Neural progenitor cell (in vitro differentiated cells): Measurements from ENCODE around the gene CELSR1. TPM values are rescaled to one million over a fixed set of nuclear protein-coding genes. Genes with fewer than 3 reads are reported as not detected.

Source experiments
- DNase-seq: peaks from one replicate; pipeline ENCODE4 v3.0.0-alpha.2; 2016; ENCODE audit warnings: low spot score
- H2AFZ ChIP-seq: fragments of 200-600 bp; sonication (generic); replicated peaks from 2 replicates; pipeline ENCODE4 v1.6.1; 2016; ENCODE audit warnings: antibody characterized with exemption
- H3F3A ChIP-seq: fragments of 200-600 bp; sonication (generic); 2 replicates; pipeline ENCODE4 v1.6.1; 2016; ENCODE audit warnings: antibody characterized with exemption, low read depth
- H3K27ac ChIP-seq: fragments of 200-600 bp; sonication (generic); 2 replicates; pipeline ENCODE4 v1.5.1; 2016; ENCODE audit warnings: mild to moderate bottlenecking
- H3K27me3 ChIP-seq: fragments of 200-600 bp; sonication (generic); 2 replicates; pipeline ENCODE4 v1.6.1; 2016; ENCODE audit warnings: mild to moderate bottlenecking, moderate library complexity
- H3K36me3 ChIP-seq: fragments of 200-600 bp; sonication (generic); 2 replicates; pipeline ENCODE4 v1.5.1; 2016
- H3K4me1 ChIP-seq: fragments of 200-600 bp; sonication (generic); 2 replicates; pipeline ENCODE4 v1.6.1; 2016; ENCODE audit warnings: mixed run types
- H3K4me2 ChIP-seq: fragments of 200-600 bp; sonication (generic); 2 replicates; pipeline ENCODE4 v1.6.1; 2016
- H3K4me3 ChIP-seq: fragments of 200-600 bp; sonication (generic); 2 replicates; pipeline ENCODE4 v1.5.1; 2016
- H3K79me2 ChIP-seq: fragments of 200-600 bp; sonication (generic); 2 replicates; pipeline ENCODE4 v1.6.1; 2016; ENCODE audit warnings: low read depth
- H3K9ac ChIP-seq: fragments of 200-600 bp; sonication (generic); 2 replicates; pipeline ENCODE4 v1.6.1; 2016
- H3K9me3 ChIP-seq: fragments of 200-600 bp; sonication (generic); 2 replicates; pipeline ENCODE4 v1.5.1; 2016; ENCODE audit warnings: low read depth
- H4K20me1 ChIP-seq: fragments of 200-600 bp; sonication (generic); 2 replicates; pipeline ENCODE4 v1.6.1; 2016; ENCODE audit warnings: low read depth
- H3K27ac Mint-ChIP-seq: 3 replicates; pipeline ENCODE4 v1.8.0; 2021; ENCODE audit warnings: mixed read lengths
- H3K27me3 Mint-ChIP-seq: 2 replicates; pipeline ENCODE4 v1.8.0; 2022; ENCODE audit warnings: low read depth, mild to moderate bottlenecking, inconsistent platforms, moderate library complexity, mixed read lengths; ENCODE audit not compliant: insufficient read depth
- H3K36me3 Mint-ChIP-seq: 3 replicates; pipeline ENCODE4 v1.8.0; 2021; ENCODE audit warnings: mixed read lengths
- H3K4me1 Mint-ChIP-seq: 3 replicates; pipeline ENCODE4 v1.8.0; 2021; ENCODE audit warnings: mixed read lengths
- H3K4me3 Mint-ChIP-seq: 3 replicates; pipeline ENCODE4 v1.8.0; 2021; ENCODE audit warnings: mild to moderate bottlenecking, moderate library complexity, mixed read lengths
- H3K9me3 Mint-ChIP-seq: 3 replicates; pipeline ENCODE4 v1.8.0; 2020; ENCODE audit warnings: mixed read lengths
- EZH2 ChIP-seq: fragments of 200-600 bp; sonication (generic); IDR thresholded peaks from 2 replicates; pipeline ENCODE4 v1.6.1; 2017; ENCODE audit warnings: antibody characterized with exemption, mild to moderate bottlenecking, moderate library complexity
- EZH2phosphoT487 ChIP-seq: fragments of 200-600 bp; sonication (generic); IDR thresholded peaks from 2 replicates; pipeline ENCODE4 v1.6.1; 2017; ENCODE audit warnings: antibody characterized with exemption
- total RNA-seq: library from RNA; depleted of rRNA; stranded (reverse); fragments of >200 nt; gene quantifications from 2 replicates; pipeline ENCODE4 v1.2.3, GENCODE V29; 2015; ENCODE audit warnings: low replicate concordance
- TF ChIP-seq, protein P1 (sequence below): fragments of 200-600 bp; sonication (generic); IDR thresholded peaks from 2 replicates; pipeline ENCODE4 v1.5.1; 2017; ENCODE audit warnings: antibody characterized with exemption, mild to moderate bottlenecking

The CELSR1 gene
- total RNA-seq, 1 donor from 2014 or later, result 12.3 TPM

- no peaks in the 10 kb centered on the region for H4K20me1 ChIP-seq
- TF ChIP-seq, protein P1, sequence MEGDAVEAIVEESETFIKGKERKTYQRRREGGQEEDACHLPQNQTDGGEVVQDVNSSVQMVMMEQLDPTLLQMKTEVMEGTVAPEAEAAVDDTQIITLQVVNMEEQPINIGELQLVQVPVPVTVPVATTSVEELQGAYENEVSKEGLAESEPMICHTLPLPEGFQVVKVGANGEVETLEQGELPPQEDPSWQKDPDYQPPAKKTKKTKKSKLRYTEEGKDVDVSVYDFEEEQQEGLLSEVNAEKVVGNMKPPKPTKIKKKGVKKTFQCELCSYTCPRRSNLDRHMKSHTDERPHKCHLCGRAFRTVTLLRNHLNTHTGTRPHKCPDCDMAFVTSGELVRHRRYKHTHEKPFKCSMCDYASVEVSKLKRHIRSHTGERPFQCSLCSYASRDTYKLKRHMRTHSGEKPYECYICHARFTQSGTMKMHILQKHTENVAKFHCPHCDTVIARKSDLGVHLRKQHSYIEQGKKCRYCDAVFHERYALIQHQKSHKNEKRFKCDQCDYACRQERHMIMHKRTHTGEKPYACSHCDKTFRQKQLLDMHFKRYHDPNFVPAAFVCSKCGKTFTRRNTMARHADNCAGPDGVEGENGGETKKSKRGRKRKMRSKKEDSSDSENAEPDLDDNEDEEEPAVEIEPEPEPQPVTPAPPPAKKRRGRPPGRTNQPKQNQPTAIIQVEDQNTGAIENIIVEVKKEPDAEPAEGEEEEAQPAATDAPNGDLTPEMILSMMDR, result no peak
- no peak for TF ChIP-seq EZH2
- no peak for TF ChIP-seq EZH2phosphoT487
- no peaks in the 10 kb centered on the region for H3K9me3 ChIP-seq
- no peaks in the 10 kb centered on the region for H3K36me3 ChIP-seq
- no peak overlapping the region for H2AFZ ChIP-seq
- no peak overlapping the region for H3K9ac ChIP-seq
- no peak overlapping the region for H3K4me3 ChIP-seq
- no peaks in the 10 kb centered on the region for H3K4me1 ChIP-seq
- DNase-seq, result peak; percentile 1
- H3K27ac Mint-ChIP-seq, result no peak overlapping the region
- H3F3A ChIP-seq, result peaks cover 23% of the 10 kb centered on the region
- H3K27me3 ChIP-seq, result peaks cover 9% of the 10 kb centered on the region
- H3K79me2 ChIP-seq, result no peaks in the 10 kb centered on the region
- H3K4me1 Mint-ChIP-seq, result peaks cover 1% of the 10 kb centered on the region
- H3K36me3 Mint-ChIP-seq, result no peaks in the 10 kb centered on the region
- no peak overlapping the region for H3K4me3 Mint-ChIP-seq
- H3K27me3 Mint-ChIP-seq, result peaks cover 10% of the 10 kb centered on the region
- H3K27ac ChIP-seq, result no peak overlapping the region
- H3K4me2 ChIP-seq, result no peak overlapping the region
- peaks cover 11% of the 10 kb centered on the region for H3K9me3 Mint-ChIP-seq
Observed at GRCh38 chr22:46569848-46570695, 32.7 kb upstream of the CELSR1 start.

DNA sequence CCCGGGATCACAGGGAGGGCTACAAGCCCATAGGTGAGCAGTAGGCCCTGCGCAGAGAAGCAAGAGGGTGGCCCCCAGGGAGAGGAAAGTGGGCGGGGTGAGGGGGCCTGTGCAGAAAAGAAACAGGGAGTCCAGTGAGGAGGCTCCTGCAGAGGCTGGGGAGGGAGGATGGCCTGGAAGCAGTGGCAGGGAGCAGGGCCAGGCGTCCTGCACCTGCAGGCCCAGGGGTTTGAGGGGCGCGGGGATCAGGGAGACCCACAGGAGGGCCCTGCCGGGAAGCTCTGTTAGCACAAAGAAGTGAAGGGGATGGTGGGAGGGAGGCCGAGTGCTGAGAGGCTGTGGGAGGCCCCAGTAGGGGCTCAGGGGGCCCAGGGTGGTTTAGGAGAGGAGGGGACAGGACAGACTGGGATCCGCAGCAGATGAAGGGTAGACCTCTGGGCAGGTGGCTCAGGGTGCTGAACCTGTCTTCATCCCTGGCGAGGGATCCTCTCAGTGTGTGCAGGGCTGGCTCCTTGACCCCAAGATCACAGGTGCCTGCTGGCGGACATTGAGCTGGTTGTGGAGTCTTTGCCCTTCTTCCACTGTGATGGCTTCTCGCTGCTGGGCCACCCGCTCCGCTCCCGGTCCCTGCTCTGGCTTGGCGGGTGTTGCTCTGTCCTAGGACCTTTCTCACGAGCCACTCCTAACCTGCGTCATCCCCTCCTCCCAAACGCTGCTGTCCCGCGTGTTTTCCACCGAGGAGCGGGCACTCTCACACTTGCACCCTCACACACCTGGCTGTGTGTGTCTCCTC lies 31.8 kb upstream of the CELSR1 start:
- TF ChIP-seq, protein P1, result no peak
- TF ChIP-seq EZH2, result no peak
- no peak for TF ChIP-seq EZH2phosphoT487
- no peak overlapping the region for H3K27ac ChIP-seq
- H3K36me3 Mint-ChIP-seq, result no peaks in the 10 kb centered on the region
- peaks cover 1% of the 10 kb centered on the region for H3K27me3 ChIP-seq
- peaks cover 3% of the 10 kb centered on the region for H3K4me1 Mint-ChIP-seq
- no peaks in the 10 kb centered on the region for H3K9me3 ChIP-seq
- H3K4me3 Mint-ChIP-seq, result no peak overlapping the region
- no peak overlapping the region for H3K27ac Mint-ChIP-seq
- peaks cover 4% of the 10 kb centered on the region for H3K4me1 ChIP-seq
- H3K79me2 ChIP-seq, result no peaks in the 10 kb centered on the region
- H3K9me3 Mint-ChIP-seq, result peaks cover 11% of the 10 kb centered on the region
- no peak overlapping the region for H2AFZ ChIP-seq
- no peak overlapping the region for H3K4me2 ChIP-seq
- no peak overlapping the region for H3K4me3 ChIP-seq
- peaks cover 26% of the 10 kb centered on the region for H3F3A ChIP-seq
- DNase-seq, result peak; percentile 1
- H3K9ac ChIP-seq, result no peak overlapping the region
- H3K36me3 ChIP-seq, result no peaks in the 10 kb centered on the region
- peaks cover 15% of the 10 kb centered on the region for H3K27me3 Mint-ChIP-seq
- H4K20me1 ChIP-seq, result no peaks in the 10 kb centered on the region

- H3K27ac ChIP-seq, result no peak overlapping the region
- H3K27me3 ChIP-seq, result no peaks in the 10 kb centered on the region
- no peak overlapping the region for H3K4me2 ChIP-seq
- TF ChIP-seq, protein P1, result no peak
- TF ChIP-seq EZH2 (no peak), EZH2phosphoT487 (no peak)
- Mint-ChIP-seq H3K9me3 (peaks cover 11% of the 10 kb centered on the region), H3K4me1 (peaks cover 10% of the 10 kb centered on the region), H3K36me3 (no peaks in the 10 kb centered on the region), H3K27me3 (peaks cover 15% of the 10 kb centered on the region), H3K27ac (peak overlapping the region; percentile 11), H3K4me3 (peak overlapping the region; percentile 11)
- peaks cover 35% of the 10 kb centered on the region for H3F3A ChIP-seq
- H3K4me1 ChIP-seq, result peaks cover 12% of the 10 kb centered on the region
- no peaks in the 10 kb centered on the region for H3K9me3 ChIP-seq
- H2AFZ ChIP-seq, result no peak overlapping the region
- no peak overlapping the region for H3K4me3 ChIP-seq
- H3K36me3 ChIP-seq, result no peaks in the 10 kb centered on the region
- H3K9ac ChIP-seq, result no peak overlapping the region
- no peaks in the 10 kb centered on the region for H3K79me2 ChIP-seq
- no peaks in the 10 kb centered on the region for H4K20me1 ChIP-seq
- peak; percentile 10 for DNase-seq
Observed at GRCh38 chr22:46568102-46568809, 30.8 kb upstream of the CELSR1 start.
